Heart right ventricle (tissue), 16 donors: ENCODE data around the gene LDLRAD4. TPM values are rescaled to one million over a fixed set of nuclear protein-coding genes. Genes with fewer than 3 reads are reported as not detected.

Experiments
- ATAC-seq, 8 donors: fragments of 200-7000 bp; cut with Tn5 transposase; one replicate each; pipeline ENCODE4 v1.9.1; 2020; ENCODE audit warnings: mild to moderate bottlenecking in 8 of 8, moderate library complexity in 8 of 8, moderate number of reproducible peaks in 1 of 8
- DNase-seq, 2 donors: peaks; one replicate each; pipeline ENCODE4 v3.0.0-alpha.2; 2020
- H3K27ac ChIP-seq, 10 donors: fragments of 200-600 bp; sonication (generic) in 2 of 10; one replicate each; pipeline versions ENCODE4 v1.5.0 to v1.8.0; 2020 to 2022; ENCODE audit warnings: mild to moderate bottlenecking in 3 of 10
- H3K27me3 ChIP-seq, 7 donors: fragments of 200-600 bp; one replicate each; pipeline ENCODE4 v1.8.0; 2021 to 2022; ENCODE audit warnings: mild to moderate bottlenecking in 2 of 7
- H3K36me3 ChIP-seq, 9 donors: fragments of 200-600 bp; sonication (generic) in 1 of 9; one replicate each; pipeline versions ENCODE4 v1.5.0 to v1.8.0; 2020 to 2022; ENCODE audit warnings: mild to moderate bottlenecking in 2 of 9
- H3K4me1 ChIP-seq, 9 donors: fragments of 200-600 bp; sonication (generic) in 1 of 9; one replicate each; pipeline versions ENCODE4 v1.5.0 to v1.8.0; 2020 to 2022; ENCODE audit warnings: mild to moderate bottlenecking in 4 of 9
- H3K4me3 ChIP-seq, 10 donors: fragments of 200-600 bp; sonication (generic) in 2 of 10; one replicate each; pipeline versions ENCODE4 v1.5.0 to v1.8.0; 2020 to 2022; ENCODE audit warnings: mild to moderate bottlenecking in 7 of 10, moderate library complexity in 2 of 10
- H3K9me3 ChIP-seq, 11 donors: fragments of 200-600 bp in 10 of 11; sonication (generic) in 2 of 11; one replicate each; pipeline versions ENCODE4 v1.5.0 to v1.8.0; 2013 to 2022; ENCODE audit warnings: mild to moderate bottlenecking in 2 of 11, control low read depth in 1 of 11, moderate library complexity in 1 of 11
- WGBS, 2 donors: extraction: QIAGEN DNeasy Blood & Tissue Kit; methylation state at CpG; one replicate each; pipeline ENCODE4 v1.1.7; 2013; ENCODE audit warnings: inconsistent platforms in 1 of 2; 5-methylcytosine and 5-hydroxymethylcytosine counted together
- intact Hi-C, 10 donors: fragments of 100-400 bp; cut with DNase I; formaldehyde crosslinking; loops; one replicate each; pipeline versions ENCODE4 v1.11.1 to v1.14.2; 2022
- polyA plus RNA-seq, 2 donors: library from polyadenylated mRNA; stranded (reverse); fragments of 200-250 nt; gene quantifications; one replicate each; pipeline ENCODE4 v1.2.3, GENCODE V29; 2013
- total RNA-seq, 10 donors: library from RNA; stranded (reverse); fragmentation: NEBNext Ultra II Directional in 3 of 10; extraction: Animal tissue kit (Norgen Biotek cat#: 25700) in 3 of 10; gene quantifications; one replicate each; pipeline versions ENCODE4 v1.2.1 to v1.2.4, GENCODE V29; 2021 to 2023
- TF ChIP-seq, protein P1 (sequence below), 9 donors: fragments of 200-600 bp; sonication (generic) in 2 of 9; IDR thresholded peaks; one replicate each; pipeline versions ENCODE4 v1.5.0 to v1.8.0; 2021 to 2022; ENCODE audit warnings: antibody characterized with exemption in 9 of 9, mild to moderate bottlenecking in 5 of 9, moderate library complexity in 1 of 9
- donor health status: Arrhythmogenic right ventricular cardiomyopathy.
- donor health status: ischemic (EF 13 %, LVEDD 7.1; RV severe dilation, severe dysfunction).
- donor health status: healthy with polysubstance abuse.
- donor health status: DM: no; HTN: yes; CAD: no.
- donor health status: DM: no; HTN: no; CAD: no.
- donor health status: ischemic (EF 25% LVEDD 6.9; RV normal size, moderate dysfunction).
- donor health status: ischemic (EF 25% LVEDD 5.7; RV mildly dilated, moderate dysfunction).
- donor health status: healthy.
- donor health status: DM: yes; HTN: yes; CAD: no.
- donor health status: Ischemic cardiomyopathy.
- donor health status: ischemic (EF 35%, LVEDD 5.7; RV mildly dilated, moderate dysfunction).
- donor health status: nonischemic (EF 11% LVEDD 7.7; RV severe dilation, severe dysfunction).
- donor health status: DM: yes; HTN: yes; CAD: no.
- donor health status: PGD.
- donor health status: ischemic (EF 29% LVEDD 5.4; RV normal size, mild dysfunction).
- donor health status: nonischemic (EF 23%, LVEDD 6.1; RV moderate dilation, normal function).

LDLRAD4 gene
- total and polyA plus RNA-seq, 12 donors: 5.4 to 74.6 (median 34.6) TPM

DNA sequence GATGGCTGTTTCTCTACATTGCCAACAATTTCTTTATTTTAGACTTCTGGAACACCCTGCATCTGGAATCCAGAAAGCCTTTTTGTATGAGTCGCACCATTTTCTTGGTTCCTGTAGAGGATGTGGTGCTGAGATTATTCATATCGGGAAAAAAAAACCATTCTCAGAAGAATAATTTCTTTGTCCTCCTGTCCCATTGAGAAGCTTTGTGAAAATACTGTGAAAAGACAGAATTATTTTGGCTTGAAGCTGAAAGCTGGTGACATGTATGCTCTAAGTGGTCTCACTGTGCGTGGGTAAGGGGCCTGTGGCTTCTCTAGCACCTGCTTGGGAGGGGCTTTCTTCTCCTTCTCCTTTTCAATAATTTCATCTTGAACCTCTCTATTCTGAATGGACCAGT lies 369.4 kb downstream of the LDLRAD4 start:
- 77 to 83% methylated on average over 3 of the region's 3 CpGs for WGBS, 2 donors

DNA sequence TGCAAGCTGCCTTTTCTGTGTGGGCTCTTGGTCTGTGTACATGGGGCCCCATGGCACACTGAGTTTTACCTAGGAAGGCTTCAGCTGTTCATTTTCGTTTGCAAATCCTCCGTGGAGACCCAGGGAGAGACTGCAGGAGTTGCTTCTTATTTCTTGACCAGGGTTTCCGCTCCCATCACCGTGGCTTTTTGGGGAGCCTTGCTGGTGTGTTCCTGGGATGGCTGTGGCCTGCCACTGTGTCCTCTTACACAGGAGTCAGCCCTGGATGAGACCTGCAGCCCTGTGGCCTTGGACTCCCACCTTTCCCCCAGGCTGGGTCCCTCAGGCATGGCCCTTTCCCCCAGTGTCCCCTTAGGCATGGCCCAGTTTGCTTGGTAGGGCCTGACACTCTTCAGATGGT lies 370.8 kb downstream of the LDLRAD4 start:
- H3K4me3 ChIP-seq: no peak overlapping the region
- TF ChIP-seq, protein P1, sequence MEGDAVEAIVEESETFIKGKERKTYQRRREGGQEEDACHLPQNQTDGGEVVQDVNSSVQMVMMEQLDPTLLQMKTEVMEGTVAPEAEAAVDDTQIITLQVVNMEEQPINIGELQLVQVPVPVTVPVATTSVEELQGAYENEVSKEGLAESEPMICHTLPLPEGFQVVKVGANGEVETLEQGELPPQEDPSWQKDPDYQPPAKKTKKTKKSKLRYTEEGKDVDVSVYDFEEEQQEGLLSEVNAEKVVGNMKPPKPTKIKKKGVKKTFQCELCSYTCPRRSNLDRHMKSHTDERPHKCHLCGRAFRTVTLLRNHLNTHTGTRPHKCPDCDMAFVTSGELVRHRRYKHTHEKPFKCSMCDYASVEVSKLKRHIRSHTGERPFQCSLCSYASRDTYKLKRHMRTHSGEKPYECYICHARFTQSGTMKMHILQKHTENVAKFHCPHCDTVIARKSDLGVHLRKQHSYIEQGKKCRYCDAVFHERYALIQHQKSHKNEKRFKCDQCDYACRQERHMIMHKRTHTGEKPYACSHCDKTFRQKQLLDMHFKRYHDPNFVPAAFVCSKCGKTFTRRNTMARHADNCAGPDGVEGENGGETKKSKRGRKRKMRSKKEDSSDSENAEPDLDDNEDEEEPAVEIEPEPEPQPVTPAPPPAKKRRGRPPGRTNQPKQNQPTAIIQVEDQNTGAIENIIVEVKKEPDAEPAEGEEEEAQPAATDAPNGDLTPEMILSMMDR (IDR thresholded peaks at IDR 0.05): no peak
- no peaks in the 10 kb centered on the region for H3K27me3 ChIP-seq
- peaks cover 0 to 48% (median 24%) of the 10 kb centered on the region in 9 donors for H3K4me1 ChIP-seq
- no peak overlapping the region for H3K27ac ChIP-seq
- no peaks in the 10 kb centered on the region for H3K9me3 ChIP-seq
- ATAC-seq (no peak), DNase-seq (no peak)
- WGBS, 2 donors: 96 to 97% methylated on average over 4 of the region's 4 CpGs
- H3K36me3 ChIP-seq: no peaks in the 10 kb centered on the region
- intact Hi-C loops: no loop called here

More for the DNA sequence above, 369.4 kb downstream of the LDLRAD4 start:
- H3K9me3 ChIP-seq: no peaks in the 10 kb centered on the region
- H3K4me1 ChIP-seq: peaks cover 0 to 57% (median 29%) of the 10 kb centered on the region in 9 donors
- intact Hi-C loops: no loop called here
- H3K27me3 ChIP-seq: no peaks in the 10 kb centered on the region
- ATAC-seq (no peak), DNase-seq (no peak)
- H3K4me3 ChIP-seq: no peak overlapping the region
- TF ChIP-seq, protein P1 (IDR thresholded peaks at IDR 0.05): no peak
- no peak overlapping the region for H3K27ac ChIP-seq
- H3K36me3 ChIP-seq: no peaks in the 10 kb centered on the region

DNA sequence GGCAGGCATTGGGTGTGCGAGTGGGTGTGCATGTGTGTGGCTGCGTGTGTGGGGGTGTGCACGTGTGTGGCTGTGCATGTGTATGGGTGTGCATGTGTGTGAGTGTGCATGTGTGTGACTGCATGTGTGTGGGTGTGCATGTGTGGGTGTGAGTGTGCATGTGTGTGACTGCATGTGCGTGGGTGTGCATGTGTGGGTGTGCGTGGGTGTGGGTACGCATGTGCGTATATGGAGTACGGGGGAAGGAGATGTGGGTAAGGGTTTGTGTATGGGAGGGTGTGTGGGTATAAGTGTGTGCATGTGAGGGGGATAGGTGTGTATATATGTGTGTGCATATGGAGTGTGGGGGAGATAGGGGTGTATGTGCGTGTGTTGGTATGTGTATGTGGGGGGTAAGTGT lies 371.4 kb downstream of the LDLRAD4 start:
- Histone ChIP-seq H3K4me3 (no peak overlapping the region), H3K4me1 (peaks cover 0 to 42% (median 17%) of the 10 kb centered on the region in 9 donors), H3K36me3 (no peaks in the 10 kb centered on the region), H3K9me3 (no peaks in the 10 kb centered on the region), H3K27me3 (no peaks in the 10 kb centered on the region), H3K27ac (no peak overlapping the region)
- TF ChIP-seq, protein P1 (IDR thresholded peaks at IDR 0.05): no peak
- WGBS, 2 donors: 87 to 89% methylated on average over 9 of the region's 9 CpGs
- DNase-seq (no peak), ATAC-seq (peak in 2 of 8 donors; percentile 8 to 59)
- intact Hi-C loops: no loop called here

DNA sequence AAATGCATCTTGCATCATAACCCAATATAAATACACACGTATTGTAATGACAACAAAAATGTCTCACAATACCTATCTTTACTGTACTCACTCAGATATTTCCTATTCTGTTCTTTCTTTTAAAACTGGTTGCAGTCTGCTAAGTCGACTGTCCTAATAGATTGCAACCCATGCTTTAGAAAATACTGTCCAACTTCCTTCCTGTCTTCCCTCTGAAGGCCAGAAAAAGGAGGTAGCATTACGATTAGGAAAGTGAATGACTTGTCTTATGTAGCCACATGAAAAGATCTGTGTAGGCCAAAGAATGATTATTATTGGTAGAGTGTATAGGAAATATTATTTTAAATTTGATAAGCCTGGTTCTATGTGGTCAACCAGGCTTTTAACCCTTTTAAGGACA lies 373.7 kb downstream of the LDLRAD4 start:
- Histone ChIP-seq H3K4me3 (no peak overlapping the region), H3K27ac (no peak overlapping the region), H3K27me3 (no peaks in the 10 kb centered on the region), H3K36me3 (no peaks in the 10 kb centered on the region), H3K9me3 (peaks cover 0 to 23% (median 15%) of the 10 kb centered on the region in 11 donors), H3K4me1 (peaks cover 0 to 20% (median 11%) of the 10 kb centered on the region in 9 donors)
- ATAC-seq (no peak), DNase-seq (no peak)
- intact Hi-C loops: no loop called here
- WGBS, 2 donors: 58 to 59% methylated on average over 3 of the region's 3 CpGs
- TF ChIP-seq, protein P1 (IDR thresholded peaks at IDR 0.05): no peak
